OCI-LY1 (cell line): Measurements from ENCODE around the gene CERS3.

ENCODE experiments used
- CTCF ChIP-seq: fragments of 200-600 bp; sonication (generic), shearing (Covaris generic); IDR thresholded peaks from 2 replicates; pipeline ENCODE4 v1.5.1; 2017; ENCODE audit warnings: mild to moderate bottlenecking, antibody characterized with exemption, low read length, moderate library complexity, mixed read lengths
- EZH2 ChIP-seq: fragments of 200-600 bp; sonication (generic), shearing (Covaris generic); IDR thresholded peaks from 2 replicates; pipeline ENCODE4 v1.8.0; 2017; ENCODE audit warnings: borderline replicate concordance, mixed run types, mild to moderate bottlenecking, antibody characterized with exemption, low read length, moderate library complexity, mixed read lengths

GRCh38 chr15:100531823-100532327, 3.1 kb upstream of the CERS3 start:
- no peak for TF ChIP-seq CTCF
- TF ChIP-seq EZH2 = no peak
